AG08395 (cell line): ENCODE measurements around the gene GFPT1.
"Not testable (repeated sequence)": the region's sequence is repeated elsewhere in the genome, so short reads cannot be mapped to it uniquely, and the experiment has no call there.

Source experiments
- DNase-seq: peaks from one replicate; pipeline ENCODE4 v3.0.0; 2012; ENCODE audit warnings: mixed read lengths, low spot score

GFPT1 gene

GRCh38 chr2:69386789-69387734, at the start of gene GFPT1:
TSS of gene GFPT1 (minus strand) at chr2:69387227. CDS start at chr2:69387071, 156 bp downstream.
- peak; percentile 96 for DNase-seq

DNA sequence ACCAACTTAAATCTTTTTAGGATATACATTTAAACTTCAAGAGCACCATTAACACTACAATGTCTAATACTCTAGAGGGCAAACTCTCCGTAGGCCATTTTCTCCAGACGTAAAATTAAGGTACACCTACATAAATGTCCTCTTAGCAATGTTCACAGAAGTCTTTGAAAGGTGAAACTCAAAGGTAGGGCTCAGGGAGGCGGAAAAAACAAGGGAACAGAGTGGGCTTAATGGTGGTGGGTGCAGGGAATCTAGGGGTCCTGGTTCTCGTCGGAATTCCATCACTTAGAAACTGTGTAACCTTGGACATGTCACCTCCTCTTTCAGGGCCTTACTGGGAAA, 49.5 kb upstream of the GFPT1 start:
- no peak for DNase-seq

DNA sequence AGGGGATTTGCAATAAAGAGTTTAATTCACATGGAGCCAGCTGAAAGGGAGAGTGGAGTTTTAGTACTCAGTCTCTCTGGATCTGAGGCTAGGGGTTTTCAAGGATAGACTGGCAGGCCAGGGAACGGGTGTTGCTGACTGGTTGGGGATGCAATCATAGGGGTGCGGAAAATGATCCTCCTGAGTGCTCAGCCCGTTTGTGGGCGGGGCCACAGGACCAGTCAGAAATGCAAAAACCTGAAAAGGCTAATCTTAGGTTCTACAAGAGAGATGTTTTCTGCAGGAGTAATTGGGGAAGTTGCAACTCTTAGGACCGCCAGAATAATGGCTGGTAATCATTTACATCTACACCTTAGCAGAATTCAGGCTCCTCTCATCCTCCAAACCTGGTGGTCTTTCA, 47.7 kb upstream of the GFPT1 start:
- no peak for DNase-seq

- no peak for DNase-seq
These were observed 42.6 kb upstream of the GFPT1 start for GRCh38 chr2:69429491-69430183.

DNA sequence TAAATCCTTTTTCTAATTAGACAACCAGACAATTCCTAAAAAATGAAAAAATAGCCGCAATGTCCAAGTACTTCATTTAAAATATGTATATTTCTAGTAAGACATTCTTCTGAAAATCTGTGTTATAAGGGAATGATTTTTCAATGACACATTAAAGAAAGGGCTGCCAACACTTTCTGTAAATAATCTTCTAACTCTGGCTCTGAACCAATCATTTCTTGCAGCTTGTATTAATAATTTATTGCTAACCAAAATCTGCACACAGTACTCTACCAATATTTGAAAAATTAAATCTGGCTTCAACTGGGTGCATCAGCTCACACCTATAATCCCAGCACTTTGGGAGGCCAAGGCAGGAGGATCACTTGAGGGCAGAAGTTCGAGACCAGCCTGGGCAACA, 42.0 kb upstream of the GFPT1 start:
- no peak for DNase-seq

GRCh38 chr2:69424419-69424818, 37.4 kb upstream of the GFPT1 start:
- no peak for DNase-seq

- DNase-seq = no peak
These were observed 35.2 kb upstream of the GFPT1 start for GRCh38 chr2:69422198-69422597.

- DNase-seq = not testable (repeated sequence)
These were observed 32.1 kb upstream of the GFPT1 start for GRCh38 chr2:69419111-69419510.

DNA sequence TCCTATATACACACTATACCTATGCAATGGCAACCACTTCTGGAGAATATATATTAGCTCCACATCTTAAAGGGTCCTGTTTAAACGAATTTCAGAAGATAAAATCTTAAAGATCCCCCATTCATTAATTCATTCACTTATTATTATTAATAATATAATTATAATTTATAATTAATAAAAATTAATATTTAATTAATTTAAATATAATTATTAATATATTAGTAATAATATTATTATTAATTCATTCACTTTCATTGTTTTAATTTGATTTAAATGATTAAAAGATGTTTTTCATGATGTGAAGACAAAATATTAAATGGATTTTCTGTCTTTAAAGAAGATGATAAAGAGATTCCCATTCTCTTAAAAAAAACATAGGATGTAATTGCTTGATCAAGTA, 29.1 kb upstream of the GFPT1 start:
- no peak for DNase-seq

- DNase-seq = no peak
These were observed 24.1 kb upstream of the GFPT1 start for GRCh38 chr2:69411120-69411519.

DNA sequence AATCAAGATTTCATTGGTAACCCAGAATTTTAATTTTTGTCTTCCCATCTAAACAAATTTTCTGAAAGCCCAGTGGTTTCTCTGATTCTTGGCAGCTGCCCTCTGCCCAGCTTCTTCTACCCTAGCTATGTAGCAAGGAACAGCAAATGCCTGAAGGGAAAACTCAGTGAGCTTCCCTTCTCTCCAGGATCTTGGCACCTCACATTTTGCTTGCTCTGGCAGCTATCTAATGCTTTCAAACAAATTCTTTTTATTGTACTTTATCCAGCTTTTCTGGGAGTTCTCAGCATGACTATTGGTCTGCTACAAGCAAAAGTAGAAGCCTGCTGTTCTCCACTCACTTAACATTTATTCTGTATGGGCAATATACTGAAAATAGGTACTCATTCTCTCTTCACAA, 18.3 kb upstream of the GFPT1 start:
- DNase-seq = no peak

DNA sequence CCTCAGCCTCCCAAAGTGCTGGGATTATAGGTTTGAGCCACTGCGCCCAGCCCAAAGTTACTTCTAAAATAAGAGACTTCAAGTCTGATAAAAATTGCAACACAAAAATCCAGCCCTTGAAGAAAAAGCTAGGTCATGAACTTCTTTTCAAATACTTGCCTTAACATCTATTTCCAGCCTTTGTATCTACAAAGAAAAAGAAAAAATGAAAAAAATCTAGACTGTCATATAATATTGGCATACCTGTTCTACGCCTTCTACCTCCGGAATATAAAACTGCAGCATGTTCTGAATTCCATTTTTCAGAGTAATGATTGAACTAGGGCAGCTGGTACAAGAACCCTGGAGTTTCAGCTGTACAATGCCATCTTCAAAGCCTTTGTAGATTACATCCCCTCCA, 13.1 kb upstream of the GFPT1 start:
- no peak for DNase-seq

DNA sequence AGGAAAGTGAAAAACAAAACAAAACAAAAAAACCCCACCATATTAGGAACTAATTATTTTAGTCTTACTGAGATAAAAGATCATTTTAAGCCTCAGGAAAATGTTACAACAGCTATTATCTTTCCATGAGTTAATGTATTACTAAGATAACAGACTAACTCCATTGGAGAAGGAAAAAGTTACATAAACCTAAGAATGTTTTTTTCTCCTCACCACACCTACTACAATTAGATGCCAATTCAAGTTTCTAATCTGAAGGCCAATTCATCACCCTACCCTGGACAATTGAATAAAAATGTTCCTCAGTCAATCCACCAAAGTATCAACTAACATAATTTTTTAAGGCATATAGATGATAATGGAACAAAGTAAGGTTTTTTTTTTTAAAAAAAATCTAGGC, 10.2 kb upstream of the GFPT1 start:
- no peak for DNase-seq

DNA sequence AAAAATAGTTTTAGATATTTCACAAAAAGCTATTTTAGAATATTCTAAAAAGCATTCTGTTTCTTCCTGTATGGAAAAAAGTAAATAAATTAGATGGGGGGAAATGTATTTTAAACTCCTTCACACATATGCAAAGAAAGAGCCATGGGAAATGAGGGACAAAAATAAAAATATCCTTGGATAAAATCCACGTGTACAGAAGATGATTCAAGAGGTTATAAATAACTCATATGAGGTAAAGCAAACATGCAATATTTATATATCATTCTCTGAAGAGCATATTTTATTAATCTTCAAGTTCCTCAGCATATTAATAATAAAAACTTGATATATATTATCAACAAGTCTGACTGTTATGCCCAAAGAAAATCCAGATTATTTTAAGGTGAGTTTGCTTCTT, 8.8 kb upstream of the GFPT1 start:
- DNase-seq = no peak

DNA sequence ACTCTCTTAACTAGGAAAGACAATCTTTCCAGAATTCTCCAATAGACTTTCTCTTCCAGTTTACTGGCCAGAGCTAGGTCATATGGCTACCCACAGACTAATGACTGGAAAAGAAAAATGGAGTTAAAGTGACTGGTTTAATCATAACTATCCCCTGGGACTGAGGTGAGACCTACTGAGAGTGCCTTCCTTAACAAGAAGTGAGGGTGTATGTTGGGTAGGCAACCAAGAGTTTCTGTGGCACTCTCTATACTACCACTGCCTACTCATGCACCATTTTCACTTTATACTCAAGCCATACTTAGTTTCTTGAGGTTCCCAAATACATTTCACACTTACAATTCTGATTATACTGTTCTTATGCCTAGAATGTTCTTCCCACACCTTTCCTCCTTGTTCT, 6.9 kb upstream of the GFPT1 start:
- no peak for DNase-seq

GRCh38 chr2:69390471-69390870, 3.4 kb upstream of the GFPT1 start:
- no peak for DNase-seq

DNA sequence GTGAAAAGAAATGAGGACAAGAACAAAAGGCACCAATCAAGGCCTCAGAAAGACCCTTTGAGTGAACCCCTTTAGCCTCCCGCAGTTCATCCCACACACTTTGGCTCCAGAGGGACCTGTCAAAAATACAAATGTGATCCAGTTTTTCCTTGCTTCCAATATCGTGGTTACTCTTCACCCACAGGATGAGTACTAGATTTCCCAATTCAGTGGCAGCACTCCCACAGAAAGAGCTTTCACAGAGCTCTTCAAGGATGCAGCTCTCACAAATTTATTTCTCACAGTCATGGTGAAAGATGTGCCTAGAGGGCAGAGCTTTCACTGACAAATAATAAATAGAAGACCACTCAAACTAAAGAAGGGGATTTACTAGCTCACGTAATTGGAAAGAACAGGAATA, 3.0 kb upstream of the GFPT1 start:
- no peak for DNase-seq

GRCh38 chr2:69389271-69389670, 2.2 kb upstream of the GFPT1 start:
- DNase-seq = no peak

- no peak for DNase-seq
These were observed 899 bp upstream of the GFPT1 start for GRCh38 chr2:69387770-69388481.

DNA sequence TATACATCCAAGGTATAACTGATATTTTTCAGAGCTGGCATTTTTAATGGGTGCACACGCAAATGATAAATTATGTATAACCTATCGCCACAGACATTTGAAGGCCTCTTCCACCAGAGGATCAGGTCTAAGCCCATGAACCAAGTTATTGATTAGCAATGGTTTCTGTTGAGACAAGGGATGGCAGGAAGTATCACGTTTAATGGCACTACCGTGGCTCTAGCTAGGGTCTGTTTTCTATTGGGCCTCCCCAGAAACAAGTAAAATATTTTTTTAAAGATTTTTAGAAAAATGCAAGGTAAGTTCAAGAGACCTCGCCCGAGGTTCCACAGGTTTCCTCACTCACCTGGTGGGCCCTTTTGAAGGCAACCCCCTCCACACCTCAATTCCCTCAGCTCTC, 667 bp downstream of the GFPT1 start:
- DNase-seq = no peak

DNA sequence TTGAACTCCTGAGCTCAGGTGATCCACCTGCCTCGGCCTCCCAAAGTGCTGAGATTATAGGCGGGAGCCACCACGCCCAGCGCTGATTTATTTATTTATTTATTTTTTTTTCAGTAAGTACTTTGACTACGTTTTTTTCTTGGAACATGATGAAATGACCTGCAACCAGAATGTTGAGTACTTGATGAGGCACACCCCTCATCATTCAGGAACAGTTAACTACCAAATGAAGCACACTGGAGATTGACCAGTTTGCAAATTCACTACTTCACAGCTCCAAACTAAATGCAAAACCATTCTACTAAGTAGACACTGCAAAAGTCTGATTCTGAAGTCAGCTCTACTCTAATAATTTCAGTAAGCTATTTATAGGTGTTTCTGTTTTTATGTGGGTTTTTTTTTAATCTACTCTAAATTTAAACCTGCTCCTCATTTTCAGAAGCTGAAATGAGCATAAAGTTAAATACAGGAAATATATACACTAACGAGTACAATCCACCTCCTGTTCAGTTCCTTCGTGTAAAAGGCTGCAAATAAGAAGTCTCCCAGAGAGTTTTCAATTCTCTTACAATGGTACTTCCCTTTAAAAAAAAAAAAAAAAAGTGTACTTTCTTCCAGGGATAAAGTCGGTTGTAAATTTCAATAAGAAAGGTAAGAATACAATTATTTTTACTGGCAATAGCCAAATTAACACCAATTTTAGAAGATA, 1.4 kb downstream of the GFPT1 start:
- no peak for DNase-seq

DNA sequence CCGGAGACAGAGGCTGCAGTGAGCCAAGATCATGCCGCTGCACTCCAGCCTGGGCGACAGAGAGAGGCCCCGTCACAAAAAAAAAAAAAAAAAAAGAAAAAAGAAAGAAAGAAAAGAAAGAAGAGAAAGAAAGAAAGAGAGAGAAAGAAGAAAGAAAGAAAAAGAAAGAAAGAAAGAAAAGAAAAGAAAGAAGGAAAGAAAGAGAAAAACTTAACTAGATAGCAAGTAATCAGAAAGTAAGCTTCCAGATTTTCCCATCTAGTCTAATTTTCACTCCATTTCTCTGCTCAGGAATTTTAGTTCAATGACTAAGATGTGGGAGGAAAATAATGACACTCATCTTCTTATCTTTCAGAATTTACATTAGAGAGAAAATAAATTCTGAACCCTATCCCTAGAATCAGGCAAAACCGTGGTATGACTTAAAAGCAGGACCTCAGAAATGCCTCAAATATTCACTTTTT, 2.4 kb downstream of the GFPT1 start:
- DNase-seq = no peak
